Bronchial epithelial cell (primary cell): ENCODE data around the gene RASEF. TPM values are rescaled to one million over a fixed set of nuclear protein-coding genes. Genes with fewer than 3 reads are reported as not detected.

Experiments
- DNase-seq: peaks from one replicate; pipeline ENCODE4 v3.0.0-alpha.2; 2010; ENCODE audit warnings: low read depth
- FAIRE-seq: peaks from 2 replicates; lab custom pipeline; 2011; peaks lifted over from hg19 to GRCh38; lab: Jason Lieb, UNC
- H3K27me3 ChIP-seq: 2 replicates; pipeline ENCODE4 v1.5.1; 2011; ENCODE audit warnings: low read length; ENCODE audit not compliant: control insufficient read depth, insufficient read depth
- H3K36me3 ChIP-seq: 2 replicates; pipeline ENCODE4 v1.5.1; 2011; ENCODE audit warnings: low read length; ENCODE audit not compliant: control insufficient read depth, insufficient read depth
- H3K4me3 ChIP-seq: 2 replicates; pipeline ENCODE4 v1.5.1; 2011; ENCODE audit warnings: mild to moderate bottlenecking, low read depth, low read length, control low read depth
- CTCF ChIP-seq: IDR thresholded peaks from 2 replicates; pipeline ENCODE4 v1.5.1; 2011; ENCODE audit warnings: mild to moderate bottlenecking, moderate library complexity, low read length, control low read depth, inconsistent platforms; ENCODE audit not compliant: insufficient read depth, severe bottlenecking
- total RNA-seq: library from RNA; depleted of rRNA; stranded (reverse); fragments of >200 nt; gene quantifications from 2 replicates; pipeline ENCODE4 v1.2.1, GENCODE V29; 2014

Gene RASEF
- total RNA-seq, 1 donor from 2014 or later: 9.2 TPM

- Histone ChIP-seq H3K4me3 (no peak overlapping the region), H3K27me3 (no peaks in the 10 kb centered on the region), H3K36me3 (no peaks in the 10 kb centered on the region)
- no peak for TF ChIP-seq CTCF
- FAIRE-seq (no peak), DNase-seq (no peak)
Measured at GRCh38 chr9:83020327-83020726, 42.6 kb downstream of the RASEF start.

- no peak for FAIRE-seq
- Histone ChIP-seq H3K4me3 (no peak overlapping the region), H3K36me3 (no peaks in the 10 kb centered on the region), H3K27me3 (no peaks in the 10 kb centered on the region)
- no peak for TF ChIP-seq CTCF
- no peak for DNase-seq
Measured at GRCh38 chr9:83019246-83019645, 43.7 kb downstream of the RASEF start.

- no peak for DNase-seq
- no peak for TF ChIP-seq CTCF
- Histone ChIP-seq H3K4me3 (no peak overlapping the region), H3K27me3 (no peaks in the 10 kb centered on the region), H3K36me3 (no peaks in the 10 kb centered on the region)
- no peak for FAIRE-seq
Measured at GRCh38 chr9:83015897-83016296, 47.0 kb downstream of the RASEF start.

GRCh38 chr9:83013867-83014605 is 48.9 kb downstream of the RASEF start:
- Histone ChIP-seq H3K27me3 (no peaks in the 10 kb centered on the region), H3K4me3 (no peak overlapping the region), H3K36me3 (no peaks in the 10 kb centered on the region)
- no peak for FAIRE-seq
- no peak for TF ChIP-seq CTCF
- peak; percentile 48 for DNase-seq

- Histone ChIP-seq H3K36me3 (no peaks in the 10 kb centered on the region), H3K27me3 (no peaks in the 10 kb centered on the region), H3K4me3 (no peak overlapping the region)
- TF ChIP-seq CTCF: no peak
- FAIRE-seq (no peak), DNase-seq (peak; percentile 61)
Measured at GRCh38 chr9:83012922-83013838, 49.8 kb downstream of the RASEF start.
